A673 (cell line): Measurements from ENCODE around the gene ARSB. TPM values are rescaled to one million over a fixed set of nuclear protein-coding genes. Genes with fewer than 3 reads are reported as not detected.

Source experiments
- BruUV-seq: library from RNA; stranded (reverse); fragments of 400-500 nt; replicated peaks from 2 replicates; lab custom pipeline; 2021; lab: Mats Ljungman, UMichigan
- CTCF ChIA-PET: fragments of 300-600 bp; sonication (Branson Sonifier 250); formaldehyde crosslinking; loops from one replicate; lab custom pipeline; 2022; ENCODE audit warnings: antibody characterized with exemption; lab: Charles Lee
- POLR2A ChIA-PET: fragments of 300-600 bp; sonication (Branson Sonifier 250); formaldehyde crosslinking; loops from one replicate; lab custom pipeline; 2022; ENCODE audit warnings: antibody characterized with exemption; ENCODE audit not compliant: low non-redundant PET; lab: Charles Lee
- DNase-seq: peaks from one replicate; pipeline ENCODE4 v3.0.0-alpha.2; 2015; ENCODE audit warnings: low spot score
- H3K27ac ChIP-seq: fragments of 200-600 bp; sonication (generic); 2 replicates; pipeline ENCODE4 v1.5.1; 2016; ENCODE audit warnings: mixed run types, low read depth, mild to moderate bottlenecking, mixed read lengths, antibody characterized with exemption, low read length; ENCODE audit not compliant: poor library complexity, severe bottlenecking
- H3K27me3 ChIP-seq: fragments of 200-600 bp; sonication (generic); replicated peaks from 2 replicates; pipeline ENCODE4 v1.6.1; 2017; ENCODE audit warnings: mixed run types, low read depth, mild to moderate bottlenecking, mixed read lengths, antibody characterized with exemption, low read length; ENCODE audit not compliant: insufficient read depth, poor library complexity
- H3K36me3 ChIP-seq: fragments of 200-600 bp; sonication (generic); 2 replicates; pipeline ENCODE4 v1.6.1; 2016; ENCODE audit warnings: mixed run types, mild to moderate bottlenecking, mixed read lengths, antibody characterized with exemption, low read length; ENCODE audit not compliant: insufficient read depth, poor library complexity, severe bottlenecking
- H3K4me1 ChIP-seq: fragments of 200-600 bp; sonication (generic); 2 replicates; pipeline ENCODE4 v1.6.1; 2017; ENCODE audit warnings: mixed run types, mild to moderate bottlenecking, mixed read lengths, antibody characterized with exemption, low read length; ENCODE audit not compliant: insufficient read depth, poor library complexity, severe bottlenecking
- H3K4me3 ChIP-seq: fragments of 200-600 bp; sonication (generic); 2 replicates; pipeline ENCODE4 v1.5.1; 2016; ENCODE audit warnings: low read depth, mixed run types, mild to moderate bottlenecking, mixed read lengths, low read length; ENCODE audit not compliant: poor library complexity, severe bottlenecking
- H3K9me3 ChIP-seq: fragments of 200-600 bp; sonication (generic); 2 replicates; pipeline ENCODE4 v1.6.1; 2016; ENCODE audit warnings: mixed run types, low read depth, mild to moderate bottlenecking, mixed read lengths, antibody characterized with exemption, low read length; ENCODE audit not compliant: poor library complexity, severe bottlenecking
- EZH2 ChIP-seq: fragments of 200-600 bp; sonication (generic); IDR thresholded peaks from 2 replicates; pipeline ENCODE4 v1.6.1; 2017; ENCODE audit warnings: borderline replicate concordance, low read depth, mild to moderate bottlenecking, mixed read lengths, antibody characterized with exemption, low read length; ENCODE audit not compliant: poor library complexity, severe bottlenecking
- intact Hi-C: fragments of 100-400 bp; cut with micrococcal nuclease; formaldehyde crosslinking; loops from one replicate; pipeline ENCODE4 v1.10.0; 2022; ENCODE audit not compliant: unreplicated experiment
- total RNA-seq: library from RNA; stranded (reverse); gene quantifications from 2 replicates; pipeline ENCODE4 v1.2.3, GENCODE V29; 2021
- TF ChIP-seq, protein P1 (sequence below): fragments of 300-800, 200-600 bp; sonication (generic); conservative IDR thresholded peaks from 2 replicates; pipeline ENCODE4 v1.5.1; 2017; ENCODE audit warnings: low read depth, mild to moderate bottlenecking, antibody characterized with exemption, low read length, moderate library complexity, mixed read lengths

Gene ARSB
- total RNA-seq, 1 experiment from 2014 or later = 16.8 TPM

DNA sequence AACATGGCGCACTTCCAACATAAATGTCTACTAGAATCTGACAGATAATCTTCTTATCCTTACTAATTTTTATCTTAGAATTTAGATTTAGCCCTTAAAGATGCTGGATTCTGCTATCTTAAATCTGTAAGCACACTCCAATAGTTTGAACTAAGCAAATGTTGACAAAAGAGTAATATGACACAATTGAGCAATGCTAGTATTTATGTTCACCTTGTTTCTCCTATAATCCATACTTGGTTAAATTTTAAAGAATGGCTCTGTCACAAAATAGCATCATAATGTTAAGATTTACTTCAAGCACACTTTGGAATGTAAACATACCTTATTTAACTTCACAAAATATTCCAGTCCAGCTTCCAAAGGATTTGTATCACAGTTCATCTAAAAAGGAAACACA lies 38.8 kb upstream of the ARSB start:
- ChIA-PET POLR2A (no interaction called here), CTCF (interaction anchor here (0.8 to 5.7 kb wide), 2 partner anchors 15 to 109 kb away, joined by 3 to 53 read pairs; no protein-coding TSS in a partner anchor)

DNA sequence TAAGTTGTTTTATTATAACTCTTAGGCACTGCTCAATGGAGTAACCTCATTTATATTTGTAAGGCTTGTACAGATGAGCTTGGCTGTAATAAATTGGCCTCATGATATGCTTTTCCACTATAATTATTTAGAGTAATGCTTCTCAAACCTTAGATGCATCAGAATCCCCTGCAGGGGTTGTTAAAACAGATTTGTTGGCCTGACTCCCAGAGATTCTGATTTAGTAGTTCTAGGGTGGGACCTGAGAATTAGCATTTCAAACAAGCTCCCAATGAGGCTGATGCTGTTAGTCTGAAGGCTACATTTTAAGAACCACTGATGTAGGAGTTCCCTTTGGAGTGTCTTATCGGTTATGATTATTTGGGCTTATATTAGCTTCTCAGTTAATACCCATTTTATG lies 38.2 kb upstream of the ARSB start:
- Histone ChIP-seq H3K9me3 (no peaks in the 10 kb centered on the region), H3K4me3 (no peak overlapping the region), H3K27me3 (peaks cover 6% of the 10 kb centered on the region), H3K4me1 (peaks cover 10% of the 10 kb centered on the region), H3K27ac (no peak overlapping the region), H3K36me3 (no peaks in the 10 kb centered on the region)
- DNase-seq = no peak
- ChIA-PET POLR2A (no interaction called here), CTCF (interaction anchor here (0.8 to 5.7 kb wide), 3 partner anchors 15 to 1060 kb away, joined by 3 to 53 read pairs (median 23); no protein-coding TSS in a partner anchor)
- no TSS peak for BruUV-seq
- intact Hi-C loops = loop anchor here (5.0 to 10.0 kb wide), 4 partner anchors 179 to 834 kb away; no protein-coding TSS in a partner anchor
- TF ChIP-seq, protein P1, sequence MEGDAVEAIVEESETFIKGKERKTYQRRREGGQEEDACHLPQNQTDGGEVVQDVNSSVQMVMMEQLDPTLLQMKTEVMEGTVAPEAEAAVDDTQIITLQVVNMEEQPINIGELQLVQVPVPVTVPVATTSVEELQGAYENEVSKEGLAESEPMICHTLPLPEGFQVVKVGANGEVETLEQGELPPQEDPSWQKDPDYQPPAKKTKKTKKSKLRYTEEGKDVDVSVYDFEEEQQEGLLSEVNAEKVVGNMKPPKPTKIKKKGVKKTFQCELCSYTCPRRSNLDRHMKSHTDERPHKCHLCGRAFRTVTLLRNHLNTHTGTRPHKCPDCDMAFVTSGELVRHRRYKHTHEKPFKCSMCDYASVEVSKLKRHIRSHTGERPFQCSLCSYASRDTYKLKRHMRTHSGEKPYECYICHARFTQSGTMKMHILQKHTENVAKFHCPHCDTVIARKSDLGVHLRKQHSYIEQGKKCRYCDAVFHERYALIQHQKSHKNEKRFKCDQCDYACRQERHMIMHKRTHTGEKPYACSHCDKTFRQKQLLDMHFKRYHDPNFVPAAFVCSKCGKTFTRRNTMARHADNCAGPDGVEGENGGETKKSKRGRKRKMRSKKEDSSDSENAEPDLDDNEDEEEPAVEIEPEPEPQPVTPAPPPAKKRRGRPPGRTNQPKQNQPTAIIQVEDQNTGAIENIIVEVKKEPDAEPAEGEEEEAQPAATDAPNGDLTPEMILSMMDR = no peak
- TF ChIP-seq EZH2 = no peak

More for the DNA sequence above, 38.8 kb upstream of the ARSB start:
- intact Hi-C loops = loop anchor here (2.0 to 10.0 kb wide), 5 partner anchors 178 to 1059 kb away; no protein-coding TSS in a partner anchor
- TF ChIP-seq, protein P1 = no peak
- no peak for TF ChIP-seq EZH2
- Histone ChIP-seq H3K27me3 (no peaks in the 10 kb centered on the region), H3K27ac (no peak overlapping the region), H3K36me3 (no peaks in the 10 kb centered on the region), H3K4me1 (peaks cover 10% of the 10 kb centered on the region), H3K4me3 (no peak overlapping the region), H3K9me3 (no peaks in the 10 kb centered on the region)
- DNase-seq = no peak
- BruUV-seq = no TSS peak

DNA sequence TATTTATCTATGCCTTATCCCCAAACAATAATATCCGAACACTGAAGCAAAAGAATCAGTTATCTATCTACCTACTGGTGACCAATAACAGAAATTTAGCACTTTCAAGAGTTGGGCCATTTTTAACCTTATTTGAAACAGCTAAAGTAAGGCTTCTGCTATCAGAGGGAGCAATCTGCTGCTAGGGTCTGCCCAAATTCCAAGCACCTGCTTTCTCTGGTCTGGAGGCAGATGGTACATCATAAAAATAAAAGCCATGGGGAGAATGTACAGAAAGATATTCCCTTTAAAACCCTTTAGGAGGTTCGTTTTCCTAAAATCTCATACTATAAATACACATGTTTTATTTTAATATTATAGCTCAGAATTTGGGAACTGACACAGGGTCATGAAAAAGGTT lies 37.7 kb upstream of the ARSB start:
- H3K27ac ChIP-seq = no peak overlapping the region
- no peak for TF ChIP-seq EZH2
- TF ChIP-seq, protein P1 = no peak
- POLR2A ChIA-PET = no interaction called here
- H3K36me3 ChIP-seq = no peaks in the 10 kb centered on the region
- H3K9me3 ChIP-seq = no peaks in the 10 kb centered on the region
- CTCF ChIA-PET = interaction anchor here (2.9 to 5.7 kb wide), 2 partner anchors 110 to 1060 kb away, joined by 23 to 53 read pairs; no protein-coding TSS in a partner anchor
- H3K27me3 ChIP-seq = peaks cover 6% of the 10 kb centered on the region
- no peak for DNase-seq
- H3K4me3 ChIP-seq = no peak overlapping the region
- intact Hi-C loops = loop anchor here (5.0 to 10.0 kb wide), 4 partner anchors 180 to 835 kb away; no protein-coding TSS in a partner anchor
- H3K4me1 ChIP-seq = peaks cover 10% of the 10 kb centered on the region
- no TSS peak for BruUV-seq
